Endothelial cell of hepatic sinusoid (primary cell): ENCODE results near the gene OASL.

Source experiments
- in situ Hi-C: cut with HindIII; loops from 2 replicates; pipeline ENCODE4 v1.10.0; 2017; ENCODE audit warnings: low sequenced_read_pairs

The OASL gene

DNA sequence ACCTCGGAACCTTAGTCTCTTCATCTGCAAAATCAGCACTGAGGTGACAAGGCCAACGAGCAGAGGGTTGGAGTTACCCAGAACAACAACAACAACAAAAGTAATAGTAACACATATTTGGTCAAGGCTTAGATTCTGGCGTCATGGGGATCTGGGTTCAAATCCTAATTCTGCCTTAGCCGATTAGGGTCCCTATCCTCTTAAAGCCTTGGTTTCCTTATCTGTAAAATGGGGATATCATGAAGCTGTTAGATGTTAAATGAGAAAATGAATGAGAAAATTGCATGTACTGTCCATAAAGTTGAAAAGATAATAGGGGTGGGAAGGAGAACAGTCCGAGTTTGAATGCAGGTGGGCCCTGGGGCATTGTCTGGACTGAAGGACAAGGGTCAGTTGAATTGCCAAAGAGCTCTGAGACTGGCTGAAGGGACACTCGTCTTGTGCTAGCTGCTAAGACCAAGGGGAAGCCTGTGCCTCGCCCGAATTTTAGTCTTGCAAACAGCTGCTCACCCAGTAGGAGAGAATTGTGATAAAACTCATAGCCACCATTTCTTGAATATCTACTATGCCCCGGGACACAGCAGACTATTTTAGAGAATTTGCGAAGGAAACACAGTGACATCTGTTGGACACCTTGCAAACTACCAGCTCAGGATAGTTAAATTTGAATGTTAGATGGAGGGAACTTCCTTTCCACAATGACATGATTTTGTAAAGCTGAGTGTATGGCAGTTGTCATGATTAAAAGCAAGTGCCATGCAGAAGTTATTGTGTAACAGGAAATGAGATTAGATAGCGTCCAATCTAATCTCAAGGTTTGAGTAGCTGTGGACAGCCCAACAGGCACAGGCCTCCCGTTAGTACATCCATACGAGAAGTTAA lies 67.5 kb downstream of the OASL start:
- in situ Hi-C loops = no loop called here

DNA sequence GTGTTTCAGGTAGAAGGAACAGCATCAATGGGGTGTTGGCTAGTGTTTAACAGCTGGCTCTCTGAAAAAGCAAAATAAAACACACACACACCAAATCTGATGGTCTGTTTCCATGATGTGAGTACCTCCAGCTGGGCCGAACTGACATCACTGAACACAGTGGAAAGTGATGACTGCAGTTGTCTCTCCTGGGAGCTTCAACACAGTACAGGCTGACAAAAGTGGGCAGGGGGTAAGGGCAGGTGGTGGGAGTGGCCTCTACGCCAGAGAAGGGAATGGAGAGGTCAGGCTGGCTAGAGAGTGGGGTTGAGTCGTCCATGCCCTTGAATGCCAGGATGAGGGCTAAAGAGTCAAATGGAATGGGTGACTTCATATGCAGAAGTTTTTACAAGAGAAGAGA lies 68.7 kb downstream of the OASL start:
- in situ Hi-C loops = no loop called here
